ENCODE results near the gene NF2. TPM values are rescaled to one million over a fixed set of nuclear protein-coding genes. Genes with fewer than 3 reads are reported as not detected.

The NF2 gene
- total and polyA plus RNA-seq, 2 of the 8 experiments (the other 6 are each of a cell fraction or from before 2014, with no cell fraction given), result 17.6 to 53.6 TPM

GRCh38 chr22:29704528-29705285, 101.3 kb downstream of the NF2 start:
- H3K79me1 ChIP-seq (ENCODE audit: low read depth, low read length), result no peaks in the 10 kb centered on the region
- H4K20me1 ChIP-seq (replicated peaks in 1 of 2; ENCODE audit: control insufficient read depth in 1 of 2, insufficient read depth in 2 of 2, low read length in 2 of 2), result peaks cover 5% of the 10 kb centered on the region in 2 experiments
- H3K4me3 ChIP-seq (ENCODE audit: extremely low read depth in 1 of 4, insufficient read depth in 2 of 4, low read depth in 3 of 4, low read length in 4 of 4), result no peak overlapping the region
- no peaks in the 10 kb centered on the region for H3K36me3 ChIP-seq (ENCODE audit: control insufficient read depth in 2 of 4, insufficient read depth in 4 of 4, low read length in 3 of 4)
- H2BK15ac ChIP-seq (ENCODE audit: low read length), result no peak overlapping the region
- peak overlapping the region; percentile 40; the same call in 1 of the 2 replicates for H2AK5ac ChIP-seq (ENCODE audit: low read depth, low read length)
- peak overlapping the region; percentile 25; the same call in 1 of the 2 replicates for H4K8ac ChIP-seq (ENCODE audit: extremely low read depth, insufficient read depth, low read length)
- H4K5ac ChIP-seq (ENCODE audit: insufficient read length, low read depth, low read length), result no peak overlapping the region
- H3K18ac ChIP-seq (ENCODE audit: extremely low read depth, low read length), result peak overlapping the region; percentile 62; the same call in 1 of the 2 replicates
- peaks cover 0 to 30% (median 12%) of the 10 kb centered on the region in 4 experiments; a peak in 3 of 7 replicates for H3K27me3 ChIP-seq (replicated peaks in 1 of 4; ENCODE audit: control insufficient read depth in 3 of 4, extremely low read depth in 1 of 4, insufficient read depth in 3 of 4, low read length in 3 of 4)
- no peak overlapping the region for H3K27ac ChIP-seq (ENCODE audit: low read depth, low read length)
- no peak overlapping the region for H3K56ac ChIP-seq (replicated peaks; ENCODE audit: insufficient read length, low read depth, low read length)
- H3K9ac ChIP-seq (replicated peaks in 1 of 4; ENCODE audit: extremely low read depth in 1 of 4, low read depth in 3 of 4, low read length in 3 of 4), result no peak overlapping the region
- H3K23ac ChIP-seq (ENCODE audit: insufficient read length), result no peak overlapping the region
- 0 out of 2 replicates have a peak overlapping the region, but pooled peaks have one; percentile 12 for H2BK12ac ChIP-seq (ENCODE audit: low read depth, low read length)
- peaks cover 9 to 55% (median 47%) of the 10 kb centered on the region in 4 experiments for H3K4me1 ChIP-seq (replicated peaks in 1 of 4; ENCODE audit: control insufficient read depth in 3 of 4, insufficient read depth in 4 of 4, low read length in 3 of 4)
- no peak overlapping the region for H3K4ac ChIP-seq (replicated peaks; ENCODE audit: insufficient read length, low read depth, low read length)
- peak overlapping the region; percentile 32 for H4K91ac ChIP-seq (replicated peaks; ENCODE audit: insufficient read length, low read length)
- peak overlapping the region; percentile 35 to 58; a peak in 1 of 4 replicates for H3K4me2 ChIP-seq (ENCODE audit: insufficient read depth in 1 of 2, low read depth in 2 of 2, low read length in 2 of 2)
- no peak for TF ChIP-seq ZNF274 (IDR thresholded peaks at IDR 0.05; ENCODE audit: borderline replicate concordance, extremely low read depth, low read length)
- no peak for TF ChIP-seq TCF12 (IDR thresholded peaks at IDR 0.05; ENCODE audit: low read depth, low read length)
- no peak for TF ChIP-seq JUND (IDR thresholded peaks at IDR 0.05; ENCODE audit: low read length)
- no peak for TF ChIP-seq CHD2 (IDR thresholded peaks at IDR 0.05; ENCODE audit: low read length)
- TF ChIP-seq EZH2 (IDR thresholded peaks at IDR 0.05; ENCODE audit: low read depth, low read length, severe bottlenecking), result no peak
- no peak for TF ChIP-seq SIX5 (IDR thresholded peaks at IDR 0.05; ENCODE audit: low read depth, low read length)
- no peak for TF ChIP-seq GTF2F1 (IDR thresholded peaks at IDR 0.05; ENCODE audit: borderline replicate concordance, low read depth, low read length)
- no peak for TF ChIP-seq TEAD4 (IDR thresholded peaks at IDR 0.05; ENCODE audit: low read depth, low read length)
- TF ChIP-seq HDAC6 (IDR thresholded peaks at IDR 0.05; ENCODE audit: low read depth, low read length), result no peak
- TF ChIP-seq ATF3 (IDR thresholded peaks at IDR 0.05; ENCODE audit: insufficient read depth, low read depth, low read length), result no peak
- TF ChIP-seq PHF8 (conservative IDR thresholded peaks at IDR 0.05; ENCODE audit: low read depth, low read length), result no peak
- H2AFZ ChIP-seq (ENCODE audit: low read length), result no peak overlapping the region
- no peaks in the 10 kb centered on the region for H3K9me3 ChIP-seq (ENCODE audit: insufficient read depth in 2 of 2, low read depth in 1 of 2, low read length in 1 of 2)
- no peak overlapping the region for H3K14ac ChIP-seq (ENCODE audit: insufficient read length)
- FAIRE-seq (no peak), DNase-seq (ENCODE audit: low read depth in 1 of 2, low spot score in 2 of 2) (no peak)
- 70% methylated on average over 12 of the region's 14 CpGs; no CpG with 5 or more reads in 1 of the 2 experiments for WGBS, 2 experiments (ENCODE audit: extremely low coverage in 1 of 2, insufficient coverage in 1 of 2, insufficient read length in 1 of 2, insufficient replicate concordance in 2 of 2, low coverage in 1 of 2, low lambda C conversion rate in 2 of 2, missing lambda C conversion rate in 1 of 2)
- CTCF ChIA-PET (ENCODE audit: partially characterized antibody), result interaction anchor here (0.9 to 3.1 kb wide), 7 partner anchors 12 to 80 kb away, joined by 3 to 12 read pairs (median 3); no protein-coding TSS in a partner anchor
- H3K23me2 ChIP-seq (ENCODE audit: low read depth, low read length), result peaks cover 9% of the 10 kb centered on the region; the same call in 1 of the 2 replicates
- peak overlapping the region; percentile 21 for H2BK120ac ChIP-seq (replicated peaks; ENCODE audit: low read depth, low read length)
- POLR2A ChIA-PET (ENCODE audit: partially characterized antibody), result interaction anchor here (4.3 kb wide), 1 partner anchor 12 kb away, joined by 13 read pairs; no protein-coding TSS in a partner anchor
- H2BK5ac ChIP-seq (ENCODE audit: low read depth, low read length), result no peak overlapping the region
- H2BK20ac ChIP-seq (ENCODE audit: low read length), result 0 out of 2 replicates have a peak overlapping the region, but pooled peaks have one; percentile 61
- no peaks in the 10 kb centered on the region for H3K79me2 ChIP-seq (ENCODE audit: control insufficient read depth in 1 of 2, insufficient read depth in 2 of 2, low read length in 2 of 2)
